ENCODE measurements around the gene ARID5A.

DNA sequence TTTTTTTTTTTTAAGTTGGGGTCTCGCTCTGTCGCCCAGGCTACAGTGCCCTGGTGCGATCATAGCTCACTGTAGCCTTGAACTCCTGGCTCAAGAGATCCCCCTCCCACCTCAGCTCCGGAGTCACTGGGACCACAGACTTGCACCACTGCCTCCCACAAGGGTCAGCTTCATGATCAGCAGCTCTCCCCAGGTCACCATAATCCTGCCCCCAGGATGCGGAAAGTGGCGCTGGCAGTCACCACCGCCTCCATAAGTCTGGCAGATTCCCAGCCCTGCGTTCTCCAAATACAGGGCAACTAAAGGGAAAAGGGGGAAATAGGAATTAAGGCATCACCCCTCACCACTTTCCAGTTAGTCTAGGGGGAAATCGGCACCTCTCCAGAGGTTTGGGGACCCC lies 5.2 kb upstream of the ARID5A start:
- no peak for TF ChIP-seq SP1 (IDR thresholded peaks at IDR 0.05)
- no peak for TF ChIP-seq NFRKB (IDR thresholded peaks at IDR 0.05)
- TF ChIP-seq SUZ12 (IDR thresholded peaks at IDR 0.05), result no peak
- TF ChIP-seq ZNF384 (IDR thresholded peaks at IDR 0.05), result no peak
- no peak for TF ChIP-seq FOXM1 (IDR thresholded peaks at IDR 0.05; ENCODE audit: borderline replicate concordance)
- no peak for TF ChIP-seq BHLHE40 (IDR thresholded peaks at IDR 0.05; ENCODE audit: borderline replicate concordance)
- no peak for TF ChIP-seq ARNT (IDR thresholded peaks at IDR 0.05)

All from HEK293T (cell line).